ENCODE data around the gene FAM180A. TPM values are rescaled to one million over a fixed set of nuclear protein-coding genes. Genes with fewer than 3 reads are reported as not detected.
"Not testable (repeated sequence)": the region's sequence is repeated elsewhere in the genome, so short reads cannot be mapped to it uniquely, and the experiment has no call there.

Gene FAM180A
- polyA plus RNA-seq, 1 donor (not counting 4 experiments of a cell fraction or from before 2014, with no cell fraction given), result 0.73 TPM

- no peak overlapping the region for H3K9ac ChIP-seq (ENCODE audit: control insufficient read depth, extremely low read depth, insufficient read depth, low read length)
- dilution Hi-C loops (cut with MboI; ENCODE audit: extremely low pct_ligation_motif_present, low sequenced_read_pairs), result no loop called here
- H3K4me1 ChIP-seq (ENCODE audit: control insufficient read depth, extremely low read depth, insufficient read depth, low read length), result peaks cover 27% of the 10 kb centered on the region
- H3K9me1 ChIP-seq (ENCODE audit: control insufficient read depth, extremely low read depth, insufficient read depth, low read length), result no peaks in the 10 kb centered on the region
- no peaks in the 10 kb centered on the region for H3K36me3 ChIP-seq (ENCODE audit: control insufficient read depth in 2 of 2, extremely low read depth in 1 of 2, insufficient read depth in 2 of 2, low read length in 2 of 2)
- no peaks in the 10 kb centered on the region for H4K20me1 ChIP-seq (ENCODE audit: control insufficient read depth, extremely low read depth, insufficient read depth, low read length)
- DNase-seq (ENCODE audit: low read depth, low spot score) (no peak), FAIRE-seq (no peak)
- no peak for TF ChIP-seq EZH2 (IDR thresholded peaks at IDR 0.05; ENCODE audit: low read length)
- TF ChIP-seq, protein P1, sequence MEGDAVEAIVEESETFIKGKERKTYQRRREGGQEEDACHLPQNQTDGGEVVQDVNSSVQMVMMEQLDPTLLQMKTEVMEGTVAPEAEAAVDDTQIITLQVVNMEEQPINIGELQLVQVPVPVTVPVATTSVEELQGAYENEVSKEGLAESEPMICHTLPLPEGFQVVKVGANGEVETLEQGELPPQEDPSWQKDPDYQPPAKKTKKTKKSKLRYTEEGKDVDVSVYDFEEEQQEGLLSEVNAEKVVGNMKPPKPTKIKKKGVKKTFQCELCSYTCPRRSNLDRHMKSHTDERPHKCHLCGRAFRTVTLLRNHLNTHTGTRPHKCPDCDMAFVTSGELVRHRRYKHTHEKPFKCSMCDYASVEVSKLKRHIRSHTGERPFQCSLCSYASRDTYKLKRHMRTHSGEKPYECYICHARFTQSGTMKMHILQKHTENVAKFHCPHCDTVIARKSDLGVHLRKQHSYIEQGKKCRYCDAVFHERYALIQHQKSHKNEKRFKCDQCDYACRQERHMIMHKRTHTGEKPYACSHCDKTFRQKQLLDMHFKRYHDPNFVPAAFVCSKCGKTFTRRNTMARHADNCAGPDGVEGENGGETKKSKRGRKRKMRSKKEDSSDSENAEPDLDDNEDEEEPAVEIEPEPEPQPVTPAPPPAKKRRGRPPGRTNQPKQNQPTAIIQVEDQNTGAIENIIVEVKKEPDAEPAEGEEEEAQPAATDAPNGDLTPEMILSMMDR (optimal IDR thresholded peaks at IDR 0.05 in 1 of 3, IDR thresholded peaks at IDR 0.05 in 1 of 3, conservative IDR thresholded peaks at IDR 0.05 in 1 of 3; ENCODE audit: extremely low read depth in 1 of 3, insufficient read depth in 2 of 3, low read length in 3 of 3), result no peak
- no peaks in the 10 kb centered on the region for H3K79me2 ChIP-seq (ENCODE audit: control insufficient read depth, insufficient read depth, low read length)
- no peaks in the 10 kb centered on the region for H3K9me3 ChIP-seq (ENCODE audit: control insufficient read depth, low read depth, low read length)
- H3K27ac ChIP-seq (ENCODE audit: control insufficient read depth, insufficient read depth, low read length), result no peak overlapping the region
- H3K27me3 ChIP-seq (ENCODE audit: control insufficient read depth, extremely low read depth, insufficient read depth, low read length), result no peaks in the 10 kb centered on the region
- H3K4me3 ChIP-seq (ENCODE audit: control insufficient read depth in 2 of 3, extremely low read depth in 1 of 3, insufficient read depth in 2 of 3, low read depth in 1 of 3, low read length in 3 of 3), result no peak overlapping the region
- H3K4me2 ChIP-seq (ENCODE audit: control insufficient read depth, extremely low read depth, insufficient read depth, low read depth, low read length), result no peak overlapping the region
- H2AFZ ChIP-seq (ENCODE audit: control insufficient read depth, low read length), result no peak overlapping the region
Measured at GRCh38 chr7:135740889-135741288, 7.7 kb downstream of the FAM180A start.

DNA sequence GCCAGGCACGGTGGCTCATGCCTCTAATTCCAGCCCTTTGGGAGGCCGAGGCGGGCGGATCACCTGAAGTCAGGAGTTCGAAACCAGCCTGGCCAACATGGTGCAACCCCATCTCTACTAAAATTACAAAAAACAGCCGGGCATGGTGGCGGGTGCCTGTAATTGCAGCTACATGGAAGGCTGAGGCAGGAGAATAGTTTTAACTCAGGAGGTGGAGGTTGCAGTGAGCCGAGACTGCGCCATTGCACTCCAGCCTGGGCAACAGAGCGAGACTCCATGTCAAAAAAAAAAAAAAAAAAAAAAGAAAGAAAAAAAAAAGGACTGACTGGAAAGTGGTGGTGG is 11.3 kb downstream of the FAM180A start:
- H3K4me3 ChIP-seq (ENCODE audit: control insufficient read depth in 2 of 3, extremely low read depth in 1 of 3, insufficient read depth in 2 of 3, low read depth in 1 of 3, low read length in 3 of 3); H3K9me3 ChIP-seq (ENCODE audit: control insufficient read depth, low read depth, low read length); H3K27me3 ChIP-seq (ENCODE audit: control insufficient read depth, extremely low read depth, insufficient read depth, low read length); H3K9ac ChIP-seq (ENCODE audit: control insufficient read depth, extremely low read depth, insufficient read depth, low read length); H3K4me2 ChIP-seq (ENCODE audit: control insufficient read depth, extremely low read depth, insufficient read depth, low read depth, low read length); H3K27ac ChIP-seq (ENCODE audit: control insufficient read depth, insufficient read depth, low read length); H3K4me1 ChIP-seq (ENCODE audit: control insufficient read depth, extremely low read depth, insufficient read depth, low read length); H3K9me1 ChIP-seq (ENCODE audit: control insufficient read depth, extremely low read depth, insufficient read depth, low read length); H3K79me2 ChIP-seq (ENCODE audit: control insufficient read depth, insufficient read depth, low read length); dilution Hi-C loops (cut with MboI; ENCODE audit: extremely low pct_ligation_motif_present, low sequenced_read_pairs); DNase-seq (ENCODE audit: low read depth, low spot score); H3K36me3 ChIP-seq (ENCODE audit: control insufficient read depth in 2 of 2, extremely low read depth in 1 of 2, insufficient read depth in 2 of 2, low read length in 2 of 2); H4K20me1 ChIP-seq (ENCODE audit: control insufficient read depth, extremely low read depth, insufficient read depth, low read length); FAIRE-seq; H2AFZ ChIP-seq (ENCODE audit: control insufficient read depth, low read length): not testable (repeated sequence)

GRCh38 chr7:135736586-135737305 is 11.9 kb downstream of the FAM180A start:
- Histone ChIP-seq H2AFZ (ENCODE audit: control insufficient read depth, low read length) (no peak overlapping the region), H3K4me2 (ENCODE audit: control insufficient read depth, extremely low read depth, insufficient read depth, low read depth, low read length) (no peak overlapping the region), H4K20me1 (ENCODE audit: control insufficient read depth, extremely low read depth, insufficient read depth, low read length) (no peaks in the 10 kb centered on the region), H3K27ac (ENCODE audit: control insufficient read depth, insufficient read depth, low read length) (no peak overlapping the region), H3K9me1 (ENCODE audit: control insufficient read depth, extremely low read depth, insufficient read depth, low read length) (no peaks in the 10 kb centered on the region), H3K9ac (ENCODE audit: control insufficient read depth, extremely low read depth, insufficient read depth, low read length) (no peak overlapping the region), H3K4me1 (ENCODE audit: control insufficient read depth, extremely low read depth, insufficient read depth, low read length) (peaks cover 6% of the 10 kb centered on the region), H3K4me3 (ENCODE audit: control insufficient read depth in 2 of 3, extremely low read depth in 1 of 3, insufficient read depth in 2 of 3, low read depth in 1 of 3, low read length in 3 of 3) (no peak overlapping the region), H3K9me3 (ENCODE audit: control insufficient read depth, low read depth, low read length) (no peaks in the 10 kb centered on the region), H3K79me2 (ENCODE audit: control insufficient read depth, insufficient read depth, low read length) (no peaks in the 10 kb centered on the region), H3K27me3 (ENCODE audit: control insufficient read depth, extremely low read depth, insufficient read depth, low read length) (no peaks in the 10 kb centered on the region), H3K36me3 (ENCODE audit: control insufficient read depth in 2 of 2, extremely low read depth in 1 of 2, insufficient read depth in 2 of 2, low read length in 2 of 2) (no peaks in the 10 kb centered on the region)
- TF ChIP-seq, protein P1 (optimal IDR thresholded peaks at IDR 0.05 in 1 of 3, IDR thresholded peaks at IDR 0.05 in 1 of 3, conservative IDR thresholded peaks at IDR 0.05 in 1 of 3; ENCODE audit: extremely low read depth in 1 of 3, insufficient read depth in 2 of 3, low read length in 3 of 3), result no peak
- TF ChIP-seq EZH2 (IDR thresholded peaks at IDR 0.05; ENCODE audit: low read length), result no peak
- no peak for DNase-seq (ENCODE audit: low read depth, low spot score)
- dilution Hi-C loops (cut with MboI; ENCODE audit: extremely low pct_ligation_motif_present, low sequenced_read_pairs), result no loop called here
- no peak for FAIRE-seq

All from keratinocyte (primary cell).